GM12878 (cell line): ENCODE measurements around the gene TNFSF11. TPM values are rescaled to one million over a fixed set of nuclear protein-coding genes. Genes with fewer than 3 reads are reported as not detected.

Experiments
- ATAC-seq: fragments of 200-7000 bp; cut with Tn5 transposase; 3 replicates; pipeline ENCODE4 v1.9.1; 2020; ENCODE audit warnings: mild to moderate bottlenecking, moderate library complexity
- BruUV-seq: library from RNA; stranded (reverse); fragments of 400-500 nt; replicated peaks from 2 replicates; lab custom pipeline; 2021; lab: Mats Ljungman, UMichigan
- CTCF ChIA-PET: fragments of 300-600 bp; sonication (Branson Sonifier 250); formaldehyde crosslinking; extraction: SDS; loops from one replicate; lab custom pipeline; 2021; ENCODE audit warnings: inconsistent platforms; lab: Yijun Ruan, JAX
- POLR2A ChIA-PET: fragments of 350-600 bp; formaldehyde crosslinking; extraction: SDS; loops from one replicate; lab custom pipeline; 2021; ENCODE audit warnings: inconsistent platforms; lab: Charles Lee
- RAD21 ChIA-PET: fragments of 300-600 bp; sonication (Branson Sonifier 250); formaldehyde crosslinking; loops from one replicate; lab custom pipeline; 2023; ENCODE audit warnings: antibody characterized with exemption; ENCODE audit not compliant: unreplicated experiment; lab: Charles Lee
- SMC1A ChIA-PET: fragments of 300-600 bp; sonication (Branson Sonifier 250); formaldehyde crosslinking; loops from one replicate; lab custom pipeline; 2023; ENCODE audit not compliant: unreplicated experiment, uncharacterized antibody; lab: Charles Lee
- DNase-seq: peaks from one replicate; pipeline ENCODE4 v3.0.0-alpha.2; 2011; ENCODE audit warnings: low read depth, low spot score
- FAIRE-seq: peaks from 3 replicates; lab custom pipeline; 2011; peaks lifted over from hg19 to GRCh38; lab: Jason Lieb, UNC
- H2AFZ ChIP-seq: 2 replicates; pipeline ENCODE4 v1.6.0; 2011; ENCODE audit warnings: low read depth, low read length, control low read depth; ENCODE audit not compliant: control insufficient read depth
- H3K27ac ChIP-seq: 2 replicates; pipeline ENCODE4 v1.5.1; 2011; ENCODE audit warnings: control low read depth; ENCODE audit not compliant: control insufficient read depth, insufficient read depth
- H3K27me3 ChIP-seq, 2 experiments: replicated peaks in 1 of 2; 2 replicates each; pipeline versions ENCODE4 v1.6.0 to v1.6.1; 2011; ENCODE audit warnings: low read length in 1 of 2; ENCODE audit not compliant: control insufficient read depth in 2 of 2, insufficient read depth in 2 of 2
- H3K36me3 ChIP-seq, 2 experiments: 2 replicates each; pipeline ENCODE4 v1.5.1; 2011; ENCODE audit warnings: low read length in 1 of 2; ENCODE audit not compliant: control insufficient read depth in 2 of 2, insufficient read depth in 2 of 2
- H3K4me1 ChIP-seq: 2 replicates; pipeline ENCODE4 v1.6.1; 2011; ENCODE audit warnings: mild to moderate bottlenecking, low read length, moderate library complexity, mixed read lengths; ENCODE audit not compliant: control insufficient read depth, insufficient read depth
- H3K4me2 ChIP-seq: 2 replicates; pipeline ENCODE4 v1.6.0; 2011; ENCODE audit warnings: control low read depth; ENCODE audit not compliant: control insufficient read depth, insufficient read depth
- H3K4me3 ChIP-seq: fragments of 200-600 bp; sonication (generic); 2 replicates; pipeline ENCODE4 v1.5.1; 2016
- H3K79me2 ChIP-seq: 2 replicates; pipeline ENCODE4 v1.6.0; 2011; ENCODE audit warnings: low read length; ENCODE audit not compliant: control insufficient read depth, insufficient read depth
- H3K9ac ChIP-seq: 2 replicates; pipeline ENCODE4 v1.8.0; 2011; ENCODE audit warnings: low read length, control low read depth, mixed read lengths; ENCODE audit not compliant: control insufficient read depth, insufficient read depth
- H3K9me3 ChIP-seq: replicated peaks from 3 replicates; pipeline ENCODE4 v1.5.1; 2011; ENCODE audit warnings: mild to moderate bottlenecking, low read length; ENCODE audit not compliant: control insufficient read depth, insufficient read depth
- H4K20me1 ChIP-seq: 2 replicates; pipeline ENCODE4 v1.6.0; 2011; ENCODE audit not compliant: control insufficient read depth, insufficient read depth
- BACH1 ChIP-seq: fragments of 450-650 bp; IDR thresholded peaks from 2 replicates; pipeline ENCODE4 v1.6.1; 2017; ENCODE audit warnings: mild to moderate bottlenecking, borderline replicate concordance
- CHD2 ChIP-seq: IDR thresholded peaks from 2 replicates; pipeline ENCODE4 v1.6.1; 2011; ENCODE audit warnings: low read depth, low read length, improper control_type of control experiment, borderline replicate concordance
- JUNB ChIP-seq: IDR thresholded peaks from 2 replicates; pipeline ENCODE4 v1.6.1; 2016; ENCODE audit warnings: antibody characterized with exemption, mild to moderate bottlenecking
- MEF2A ChIP-seq: IDR thresholded peaks from 2 replicates; pipeline ENCODE4 v1.6.1; 2011; ENCODE audit warnings: low read depth, mild to moderate bottlenecking, low read length, moderate library complexity; ENCODE audit not compliant: insufficient read depth
- MTA3 ChIP-seq: IDR thresholded peaks from 2 replicates; pipeline ENCODE4 v1.6.1; 2012; ENCODE audit warnings: low read length, inconsistent platforms, borderline replicate concordance
- POLR2A ChIP-seq: IDR thresholded peaks from 2 replicates; pipeline ENCODE4 v1.6.1; 2011; ENCODE audit warnings: low read depth, mild to moderate bottlenecking, low read length
- RFX5 ChIP-seq: IDR thresholded peaks from 2 replicates; pipeline ENCODE4 v1.6.1; 2011; ENCODE audit warnings: low read depth, low read length, improper control_type of control experiment
- SMC3 ChIP-seq: IDR thresholded peaks from 2 replicates; pipeline ENCODE4 v1.6.1; 2011; ENCODE audit warnings: low read length, improper control_type of control experiment, borderline replicate concordance
- SREBF2 ChIP-seq: IDR thresholded peaks from 2 replicates; pipeline ENCODE4 v1.6.1; 2012; ENCODE audit warnings: mild to moderate bottlenecking, low read length
- WGBS: methylation state at CpG from one replicate; pipeline ENCODE4 v1.1.6; 2016; ENCODE audit warnings: low lambda C conversion rate; ENCODE audit not compliant: insufficient replicate concordance, insufficient coverage; ENCODE audit errors: missing lambda C conversion rate; 5-methylcytosine and 5-hydroxymethylcytosine counted together
- in situ Hi-C: fragments of 300-500 bp; cut with MboI; formaldehyde crosslinking; loops from 9 replicates; pipeline ENCODE4 v1.14.3; 2018; ENCODE audit warnings: mixed read lengths
- intact Hi-C: fragments of 100-400 bp; cut with micrococcal nuclease; formaldehyde crosslinking; loops from one replicate; pipeline ENCODE4 v1.14.2; 2022; ENCODE audit not compliant: unreplicated experiment
- polyA plus RNA-seq, 11 experiments: library from polyadenylated mRNA; depleted of rRNA in 4 of 11; unstranded in 6 of 11; stranded (reverse) in 5 of 11; fragments of >200 nt; fragmentation: Nextera tagmentation in 4 of 11; fragmentation: Illumina TruSeq in 1 of 11; extraction: Ambion mirVana in 4 of 11; extraction: Trizol in 1 of 11; gene quantifications; 1 replicate in 1 of 11; 2 replicates in 10 of 11; pipeline versions ENCODE4 v1.2.1 to v1.2.3, GENCODE V29; 2011 to 2016; ENCODE audit warnings: inconsistent platforms in 2 of 11, missing spikeins in 2 of 11, low read depth in 1 of 11
- total RNA-seq, 4 experiments: library from RNA; depleted of rRNA in 3 of 4; stranded (reverse); fragments of >200 nt in 3 of 4; fragmentation: Illumina TruSeq in 1 of 4; extraction: Trizol in 1 of 4; gene quantifications; 2 replicates each; pipeline versions ENCODE4 v1.2.1 to v1.2.3, GENCODE V29; 2013 to 2021
- TF ChIP-seq, protein P1 (sequence below): fragments of 450-650 bp; IDR thresholded peaks from 2 replicates; pipeline ENCODE4 v1.6.1; 2016; ENCODE audit warnings: mild to moderate bottlenecking
- TF ChIP-seq, protein P2 (sequence below): fragments of 450-650 bp; IDR thresholded peaks from 2 replicates; pipeline ENCODE4 v1.6.1; 2016; ENCODE audit warnings: mild to moderate bottlenecking, moderate library complexity, borderline replicate concordance
- TF ChIP-seq, protein P3 (sequence below): IDR thresholded peaks from 2 replicates; pipeline ENCODE4 v1.6.1; 2011; ENCODE audit warnings: low read depth, mild to moderate bottlenecking, low read length, moderate library complexity, borderline replicate concordance; ENCODE audit errors: extremely low read depth

The TNFSF11 gene
- total and polyA plus RNA-seq, 10 of the 15 experiments (the other 5 are each of a cell fraction or from before 2014, with no cell fraction given) = 0.86 to 14.8 (median 10.0) TPM

DNA sequence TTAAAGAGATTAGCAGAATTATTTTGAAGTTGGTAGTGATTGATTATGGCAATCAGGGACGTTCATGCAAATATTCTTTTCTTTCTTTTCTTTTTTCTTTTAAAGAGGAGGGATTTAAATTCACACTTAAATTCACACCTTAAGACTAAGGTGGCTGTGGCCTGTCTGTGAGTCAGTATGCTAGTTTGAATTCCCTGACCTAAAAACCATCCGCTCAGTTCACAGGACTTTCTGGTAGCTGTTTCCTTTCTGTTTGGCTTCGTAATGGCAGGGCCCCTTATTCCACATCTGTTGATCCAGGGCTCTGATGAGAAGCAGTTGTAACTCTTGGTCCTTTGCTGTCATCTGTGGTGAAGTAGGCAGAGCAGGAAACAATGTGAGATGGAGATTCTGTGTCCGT lies 7.5 kb downstream of the TNFSF11 start:
- ChIA-PET CTCF (interaction anchor here (0.6 kb wide), 1 partner anchor 746 kb away, joined by 3 read pairs; no protein-coding TSS in a partner anchor), RAD21 (no interaction called here), POLR2A (no interaction called here), SMC1A (interaction anchor here (0.7 to 1.1 kb wide), 2 partner anchors 14 to 247 kb away, joined by 3 to 4 read pairs; no protein-coding TSS in a partner anchor)
- Histone ChIP-seq H3K27me3 (no peaks in the 10 kb centered on the region), H2AFZ (no peak overlapping the region), H3K9ac (no peak overlapping the region), H3K79me2 (peaks cover 35% of the 10 kb centered on the region), H3K36me3 (no peaks in the 10 kb centered on the region; a peak in 1 of 4 replicates), H3K9me3 (no peaks in the 10 kb centered on the region), H4K20me1 (no peaks in the 10 kb centered on the region), H3K4me1 (no peaks in the 10 kb centered on the region), H3K4me3 (no peak overlapping the region), H3K27ac (no peak overlapping the region), H3K4me2 (no peak overlapping the region)
- TF ChIP-seq, protein P1, sequence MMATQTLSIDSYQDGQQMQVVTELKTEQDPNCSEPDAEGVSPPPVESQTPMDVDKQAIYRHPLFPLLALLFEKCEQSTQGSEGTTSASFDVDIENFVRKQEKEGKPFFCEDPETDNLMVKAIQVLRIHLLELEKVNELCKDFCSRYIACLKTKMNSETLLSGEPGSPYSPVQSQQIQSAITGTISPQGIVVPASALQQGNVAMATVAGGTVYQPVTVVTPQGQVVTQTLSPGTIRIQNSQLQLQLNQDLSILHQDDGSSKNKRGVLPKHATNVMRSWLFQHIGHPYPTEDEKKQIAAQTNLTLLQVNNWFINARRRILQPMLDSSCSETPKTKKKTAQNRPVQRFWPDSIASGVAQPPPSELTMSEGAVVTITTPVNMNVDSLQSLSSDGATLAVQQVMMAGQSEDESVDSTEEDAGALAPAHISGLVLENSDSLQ = no peak
- TF ChIP-seq POLR2A (no peak), JUNB (no peak), MEF2A (no peak), RFX5 (no peak), BACH1 (no peak)
- in situ Hi-C loops (no loop called here), intact Hi-C loops (no loop called here)
- BruUV-seq = no TSS peak
- WGBS = 99% methylated on average over 4 of the region's 4 CpGs
- DNase-seq (no peak), ATAC-seq (no peak), FAIRE-seq (no peak)

DNA sequence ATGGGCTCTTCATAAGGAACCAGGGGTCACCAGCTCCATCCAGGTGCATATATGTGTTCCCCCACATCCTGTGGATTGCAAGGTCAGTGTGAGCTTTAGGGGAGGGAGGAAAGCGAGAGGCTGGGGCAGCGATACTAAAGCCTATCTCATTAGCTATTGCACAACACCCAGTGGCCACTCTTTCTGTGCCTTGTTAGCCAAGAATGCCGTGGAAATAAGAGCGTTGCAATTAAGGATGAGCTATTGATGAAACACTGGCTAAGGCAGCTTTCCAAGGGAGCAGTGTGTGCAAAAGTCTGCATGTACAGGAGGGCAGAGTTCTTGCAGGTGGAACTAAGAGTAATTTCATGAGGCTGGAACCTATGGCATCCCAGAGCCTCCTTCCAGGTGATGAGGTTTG lies 17.6 kb downstream of the TNFSF11 start:
- BruUV-seq = no TSS peak
- RAD21 ChIA-PET = interaction anchor here (1.0 kb wide), 1 partner anchor 543 kb away, joined by 3 read pairs; no protein-coding TSS in a partner anchor

More for the DNA sequence above, 17.6 kb downstream of the TNFSF11 start:
- WGBS = 96% methylated on average over 4 of the region's 4 CpGs
- SMC1A ChIA-PET = interaction anchor here (0.6 to 1.7 kb wide), 6 partner anchors 15 to 272 kb away, joined by 3 to 6 read pairs (median 3); no protein-coding TSS in a partner anchor
- Histone ChIP-seq H3K4me2 (no peak overlapping the region), H2AFZ (no peak overlapping the region), H3K9ac (no peak overlapping the region), H3K27ac (no peak overlapping the region), H3K36me3 (peaks cover 0 to 2% of the 10 kb centered on the region in 2 experiments; a peak in 1 of 4 replicates), H3K79me2 (no peaks in the 10 kb centered on the region; the same call in 1 of the 2 replicates), H4K20me1 (no peaks in the 10 kb centered on the region), H3K4me3 (no peak overlapping the region), H3K9me3 (no peaks in the 10 kb centered on the region), H3K27me3 (no peaks in the 10 kb centered on the region), H3K4me1 (no peaks in the 10 kb centered on the region; the same call in 1 of the 2 replicates)
- no peak for FAIRE-seq
- CTCF ChIA-PET = interaction anchor here (0.5 to 1.3 kb wide), 7 partner anchors 9 to 492 kb away, joined by 3 to 4 read pairs (median 3); no protein-coding TSS in a partner anchor
- POLR2A ChIA-PET = no interaction called here
- DNase-seq = no peak
- no peak for TF ChIP-seq MTA3
- TF ChIP-seq, protein P2, sequence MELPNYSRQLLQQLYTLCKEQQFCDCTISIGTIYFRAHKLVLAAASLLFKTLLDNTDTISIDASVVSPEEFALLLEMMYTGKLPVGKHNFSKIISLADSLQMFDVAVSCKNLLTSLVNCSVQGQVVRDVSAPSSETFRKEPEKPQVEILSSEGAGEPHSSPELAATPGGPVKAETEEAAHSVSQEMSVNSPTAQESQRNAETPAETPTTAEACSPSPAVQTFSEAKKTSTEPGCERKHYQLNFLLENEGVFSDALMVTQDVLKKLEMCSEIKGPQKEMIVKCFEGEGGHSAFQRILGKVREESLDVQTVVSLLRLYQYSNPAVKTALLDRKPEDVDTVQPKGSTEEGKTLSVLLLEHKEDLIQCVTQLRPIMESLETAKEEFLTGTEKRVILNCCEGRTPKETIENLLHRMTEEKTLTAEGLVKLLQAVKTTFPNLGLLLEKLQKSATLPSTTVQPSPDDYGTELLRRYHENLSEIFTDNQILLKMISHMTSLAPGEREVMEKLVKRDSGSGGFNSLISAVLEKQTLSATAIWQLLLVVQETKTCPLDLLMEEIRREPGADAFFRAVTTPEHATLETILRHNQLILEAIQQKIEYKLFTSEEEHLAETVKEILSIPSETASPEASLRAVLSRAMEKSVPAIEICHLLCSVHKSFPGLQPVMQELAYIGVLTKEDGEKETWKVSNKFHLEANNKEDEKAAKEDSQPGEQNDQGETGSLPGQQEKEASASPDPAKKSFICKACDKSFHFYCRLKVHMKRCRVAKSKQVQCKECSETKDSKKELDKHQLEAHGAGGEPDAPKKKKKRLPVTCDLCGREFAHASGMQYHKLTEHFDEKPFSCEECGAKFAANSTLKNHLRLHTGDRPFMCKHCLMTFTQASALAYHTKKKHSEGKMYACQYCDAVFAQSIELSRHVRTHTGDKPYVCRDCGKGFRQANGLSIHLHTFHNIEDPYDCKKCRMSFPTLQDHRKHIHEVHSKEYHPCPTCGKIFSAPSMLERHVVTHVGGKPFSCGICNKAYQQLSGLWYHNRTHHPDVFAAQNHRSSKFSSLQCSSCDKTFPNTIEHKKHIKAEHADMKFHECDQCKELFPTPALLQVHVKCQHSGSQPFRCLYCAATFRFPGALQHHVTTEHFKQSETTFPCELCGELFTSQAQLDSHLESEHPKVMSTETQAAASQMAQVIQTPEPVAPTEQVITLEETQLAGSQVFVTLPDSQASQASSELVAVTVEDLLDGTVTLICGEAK = no peak
- TF ChIP-seq SREBF2 = no peak
- TF ChIP-seq, protein P3, sequence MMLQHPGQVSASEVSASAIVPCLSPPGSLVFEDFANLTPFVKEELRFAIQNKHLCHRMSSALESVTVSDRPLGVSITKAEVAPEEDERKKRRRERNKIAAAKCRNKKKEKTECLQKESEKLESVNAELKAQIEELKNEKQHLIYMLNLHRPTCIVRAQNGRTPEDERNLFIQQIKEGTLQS = no peak
- no peak for TF ChIP-seq SMC3
- no peak for TF ChIP-seq CHD2
- ATAC-seq = no peak
- intact Hi-C loops (loop anchor here (10.0 kb wide), 1 partner anchor 373 kb away; no protein-coding TSS in a partner anchor), in situ Hi-C loops (loop anchor here (10.0 kb wide), 1 partner anchor 1203 kb away; no protein-coding TSS in a partner anchor)
